ENCODE data around the gene ALKBH2.

The ALKBH2 gene

DNA sequence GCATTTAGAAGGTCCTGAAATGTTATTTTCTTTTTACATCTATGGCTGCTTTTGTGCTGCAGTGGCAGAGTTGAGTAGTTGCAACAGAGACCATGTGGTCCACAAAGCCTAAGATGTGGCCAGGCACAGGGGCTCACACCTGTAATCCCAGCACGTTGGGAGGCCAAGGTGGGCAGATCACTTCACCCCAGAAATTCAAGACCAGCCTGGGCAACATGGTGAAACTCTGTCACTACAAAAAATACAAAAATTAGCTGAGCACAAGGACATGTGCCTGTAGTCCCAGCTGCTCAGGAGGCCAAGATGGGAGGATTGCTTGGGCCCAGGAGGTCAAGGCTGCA lies 27.4 kb downstream of the ALKBH2 start:
- Histone ChIP-seq H3K79me1 (ENCODE audit: low read length) (no peaks in the 10 kb centered on the region), H2BK120ac (ENCODE audit: insufficient read depth, low read length, poor library complexity) (no peak overlapping the region), H4K91ac (ENCODE audit: low read depth, low read length) (no peak overlapping the region), H4K12ac (ENCODE audit: low read depth, low read length) (no peak overlapping the region), H3K18ac (ENCODE audit: low read length) (no peak overlapping the region), H2BK12ac (ENCODE audit: low read length) (no peak overlapping the region), H3K79me2 (ENCODE audit: control insufficient read depth, insufficient read depth, low read length, poor library complexity) (no peaks in the 10 kb centered on the region), H3K14ac (ENCODE audit: low read length) (no peak overlapping the region), H3K4me3 (ENCODE audit: low read depth, low read length) (no peak overlapping the region), H3K4me1 (ENCODE audit: control insufficient read depth in 1 of 2, insufficient read depth in 2 of 2, low read length in 2 of 2) (no peaks in the 10 kb centered on the region), H3K4ac (ENCODE audit: low read depth, low read length) (no peak overlapping the region), H3K27me3 (ENCODE audit: insufficient read depth, low read length) (no peaks in the 10 kb centered on the region), H3K4me2 (ENCODE audit: low read length) (no peak overlapping the region), H4K8ac (ENCODE audit: low read depth, low read length) (no peak overlapping the region), H2AFZ (ENCODE audit: insufficient read depth, low read length, poor library complexity) (no peak overlapping the region), H3K23ac (ENCODE audit: low read length) (no peak overlapping the region), H2BK5ac (ENCODE audit: low read depth, low read length, poor library complexity) (no peak overlapping the region), H3K27ac (ENCODE audit: low read depth, low read length) (no peak overlapping the region), H3K9me3 (ENCODE audit: insufficient read depth, low read depth, low read length) (peaks cover 2% of the 10 kb centered on the region), H3K36me3 (ENCODE audit: control insufficient read depth in 1 of 2, insufficient read depth in 2 of 2, low read length in 2 of 2) (peaks cover 6 to 15% of the 10 kb centered on the region in 2 experiments), H2AK5ac (ENCODE audit: low read length) (no peak overlapping the region), H3K9ac (ENCODE audit: low read length) (no peak overlapping the region)
- DNase-seq = no peak
- WGBS (ENCODE audit: extremely low coverage, insufficient coverage, insufficient read length) = no CpG with 5 or more reads among the region's 1 CpG

DNA sequence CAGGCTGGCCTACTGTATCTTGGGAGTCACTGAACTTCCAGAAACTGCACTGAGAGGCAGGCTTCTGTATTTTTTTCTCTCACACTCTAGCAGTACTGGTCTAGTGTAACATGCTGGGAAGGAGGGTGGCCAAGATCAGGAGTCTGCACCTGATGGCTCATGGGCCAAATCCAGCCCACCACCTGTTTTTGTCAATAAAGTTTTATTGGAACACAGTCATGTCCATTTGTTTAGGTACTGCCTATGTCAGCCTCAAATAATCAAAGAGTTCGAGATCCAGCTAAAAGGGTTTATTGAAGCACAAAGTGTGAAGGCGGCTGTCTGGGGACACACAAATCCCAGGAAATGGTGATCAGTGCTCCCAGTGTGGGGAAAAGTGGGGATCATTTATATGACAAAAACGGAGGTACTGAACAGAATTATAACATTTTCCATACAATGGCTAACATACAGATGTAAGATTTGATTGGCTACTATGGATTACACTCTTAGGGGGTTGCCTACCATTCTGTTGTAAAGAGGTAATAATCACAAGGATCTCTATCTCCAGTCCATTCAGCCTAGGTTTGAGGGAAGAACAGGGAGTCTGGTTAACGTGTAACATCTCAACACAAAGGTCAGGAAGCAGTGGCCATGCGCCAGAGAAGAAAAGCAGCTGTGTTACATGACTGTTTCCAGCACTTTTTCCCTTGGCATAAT lies 28.0 kb downstream of the ALKBH2 start:
- H2BK120ac ChIP-seq (ENCODE audit: insufficient read depth, low read length, poor library complexity) = no peak overlapping the region
- no peak overlapping the region for H2AK5ac ChIP-seq (ENCODE audit: low read length)
- no peak overlapping the region for H4K91ac ChIP-seq (ENCODE audit: low read depth, low read length)
- H4K12ac ChIP-seq (ENCODE audit: low read depth, low read length) = no peak overlapping the region
- no peaks in the 10 kb centered on the region for H3K79me1 ChIP-seq (ENCODE audit: low read length)
- H3K79me2 ChIP-seq (ENCODE audit: control insufficient read depth, insufficient read depth, low read length, poor library complexity) = no peaks in the 10 kb centered on the region
- H2AFZ ChIP-seq (ENCODE audit: insufficient read depth, low read length, poor library complexity) = no peak overlapping the region
- no peak overlapping the region for H3K4me3 ChIP-seq (ENCODE audit: low read depth, low read length)
- no CpG with 5 or more reads among the region's 5 CpGs for WGBS (ENCODE audit: extremely low coverage, insufficient coverage, insufficient read length)
- no peak overlapping the region for H2BK12ac ChIP-seq (ENCODE audit: low read length)
- no peak overlapping the region for H3K14ac ChIP-seq (ENCODE audit: low read length)
- no peak overlapping the region for H3K9ac ChIP-seq (ENCODE audit: low read length)
- peaks cover 2% of the 10 kb centered on the region for H3K9me3 ChIP-seq (ENCODE audit: insufficient read depth, low read depth, low read length)
- no peak overlapping the region for H3K23ac ChIP-seq (ENCODE audit: low read length)
- no peak overlapping the region for H3K4ac ChIP-seq (ENCODE audit: low read depth, low read length)
- H3K27ac ChIP-seq (ENCODE audit: low read depth, low read length) = no peak overlapping the region
- H2BK5ac ChIP-seq (ENCODE audit: low read depth, low read length, poor library complexity) = no peak overlapping the region
- H3K18ac ChIP-seq (ENCODE audit: low read length) = no peak overlapping the region
- H3K36me3 ChIP-seq (ENCODE audit: control insufficient read depth in 1 of 2, insufficient read depth in 2 of 2, low read length in 2 of 2) = peaks cover 8 to 15% of the 10 kb centered on the region in 2 experiments
- DNase-seq = no peak
- no peak overlapping the region for H3K4me2 ChIP-seq (ENCODE audit: low read length)
- no peaks in the 10 kb centered on the region for H3K27me3 ChIP-seq (ENCODE audit: insufficient read depth, low read length)
- H3K4me1 ChIP-seq (ENCODE audit: control insufficient read depth in 1 of 2, insufficient read depth in 2 of 2, low read length in 2 of 2) = no peaks in the 10 kb centered on the region
- no peak overlapping the region for H4K8ac ChIP-seq (ENCODE audit: low read depth, low read length)

- H3K23ac ChIP-seq (ENCODE audit: low read length) = no peak overlapping the region
- H2BK120ac ChIP-seq (ENCODE audit: insufficient read depth, low read length, poor library complexity) = no peak overlapping the region
- no peak overlapping the region for H2AFZ ChIP-seq (ENCODE audit: insufficient read depth, low read length, poor library complexity)
- H3K14ac ChIP-seq (ENCODE audit: low read length) = no peak overlapping the region
- H3K4me3 ChIP-seq (ENCODE audit: low read depth, low read length) = no peak overlapping the region
- no peak overlapping the region for H4K12ac ChIP-seq (ENCODE audit: low read depth, low read length)
- no peak overlapping the region for H3K9ac ChIP-seq (ENCODE audit: low read length)
- peaks cover 8 to 15% of the 10 kb centered on the region in 2 experiments for H3K36me3 ChIP-seq (ENCODE audit: control insufficient read depth in 1 of 2, insufficient read depth in 2 of 2, low read length in 2 of 2)
- H4K91ac ChIP-seq (ENCODE audit: low read depth, low read length) = no peak overlapping the region
- H4K8ac ChIP-seq (ENCODE audit: low read depth, low read length) = no peak overlapping the region
- H2AK5ac ChIP-seq (ENCODE audit: low read length) = no peak overlapping the region
- no peaks in the 10 kb centered on the region for H3K4me1 ChIP-seq (ENCODE audit: control insufficient read depth in 1 of 2, insufficient read depth in 2 of 2, low read length in 2 of 2)
- H3K79me2 ChIP-seq (ENCODE audit: control insufficient read depth, insufficient read depth, low read length, poor library complexity) = no peaks in the 10 kb centered on the region
- H3K27ac ChIP-seq (ENCODE audit: low read depth, low read length) = no peak overlapping the region
- peaks cover 1% of the 10 kb centered on the region for H3K9me3 ChIP-seq (ENCODE audit: insufficient read depth, low read depth, low read length)
- no CpG with 5 or more reads among the region's 3 CpGs for WGBS (ENCODE audit: extremely low coverage, insufficient coverage, insufficient read length)
- no peak overlapping the region for H2BK5ac ChIP-seq (ENCODE audit: low read depth, low read length, poor library complexity)
- H2BK12ac ChIP-seq (ENCODE audit: low read length) = no peak overlapping the region
- no peak overlapping the region for H3K4me2 ChIP-seq (ENCODE audit: low read length)
- H3K18ac ChIP-seq (ENCODE audit: low read length) = no peak overlapping the region
- H3K27me3 ChIP-seq (ENCODE audit: insufficient read depth, low read length) = no peaks in the 10 kb centered on the region
- no peak for DNase-seq
- H3K79me1 ChIP-seq (ENCODE audit: low read length) = no peaks in the 10 kb centered on the region
- no peak overlapping the region for H3K4ac ChIP-seq (ENCODE audit: low read depth, low read length)
These were observed 29.1 kb downstream of the ALKBH2 start for GRCh38 chr12:109064143-109064542.

GRCh38 chr12:109058773-109059172 lies 34.5 kb downstream of the ALKBH2 start:
- Histone ChIP-seq H3K9ac (ENCODE audit: low read length) (no peak overlapping the region), H3K79me2 (ENCODE audit: control insufficient read depth, insufficient read depth, low read length, poor library complexity) (no peaks in the 10 kb centered on the region), H3K4ac (ENCODE audit: low read depth, low read length) (no peak overlapping the region), H4K8ac (ENCODE audit: low read depth, low read length) (no peak overlapping the region), H3K14ac (ENCODE audit: low read length) (no peak overlapping the region), H3K27me3 (ENCODE audit: insufficient read depth, low read length) (no peaks in the 10 kb centered on the region), H4K91ac (ENCODE audit: low read depth, low read length) (no peak overlapping the region), H3K23ac (ENCODE audit: low read length) (no peak overlapping the region), H3K36me3 (ENCODE audit: control insufficient read depth in 1 of 2, insufficient read depth in 2 of 2, low read length in 2 of 2) (peaks cover 4 to 5% of the 10 kb centered on the region in 2 experiments), H2BK120ac (ENCODE audit: insufficient read depth, low read length, poor library complexity) (no peak overlapping the region), H2BK5ac (ENCODE audit: low read depth, low read length, poor library complexity) (no peak overlapping the region), H2AFZ (ENCODE audit: insufficient read depth, low read length, poor library complexity) (no peak overlapping the region), H3K4me1 (ENCODE audit: control insufficient read depth in 1 of 2, insufficient read depth in 2 of 2, low read length in 2 of 2) (no peaks in the 10 kb centered on the region), H4K12ac (ENCODE audit: low read depth, low read length) (no peak overlapping the region), H3K18ac (ENCODE audit: low read length) (no peak overlapping the region), H3K79me1 (ENCODE audit: low read length) (no peaks in the 10 kb centered on the region), H2BK12ac (ENCODE audit: low read length) (no peak overlapping the region), H2AK5ac (ENCODE audit: low read length) (no peak overlapping the region), H3K9me3 (ENCODE audit: insufficient read depth, low read depth, low read length) (no peaks in the 10 kb centered on the region), H3K27ac (ENCODE audit: low read depth, low read length) (no peak overlapping the region), H3K4me3 (ENCODE audit: low read depth, low read length) (no peak overlapping the region), H3K4me2 (ENCODE audit: low read length) (no peak overlapping the region)
- WGBS (ENCODE audit: extremely low coverage, insufficient coverage, insufficient read length) = no CpG with 5 or more reads among the region's 6 CpGs
- no peak for DNase-seq

All from trophoblast cell (in vitro differentiated cells and primary cell).